HUDEP-2 (cell line): ENCODE data around the gene ISL1.

Experiments used
- DNase-seq, 76 experiments: peaks; one replicate each; lab custom pipeline; 2025; ENCODE audit not compliant: unreplicated experiment in 76 of 76; lab: John Stamatoyannopoulos, UW

Gene ISL1

DNA sequence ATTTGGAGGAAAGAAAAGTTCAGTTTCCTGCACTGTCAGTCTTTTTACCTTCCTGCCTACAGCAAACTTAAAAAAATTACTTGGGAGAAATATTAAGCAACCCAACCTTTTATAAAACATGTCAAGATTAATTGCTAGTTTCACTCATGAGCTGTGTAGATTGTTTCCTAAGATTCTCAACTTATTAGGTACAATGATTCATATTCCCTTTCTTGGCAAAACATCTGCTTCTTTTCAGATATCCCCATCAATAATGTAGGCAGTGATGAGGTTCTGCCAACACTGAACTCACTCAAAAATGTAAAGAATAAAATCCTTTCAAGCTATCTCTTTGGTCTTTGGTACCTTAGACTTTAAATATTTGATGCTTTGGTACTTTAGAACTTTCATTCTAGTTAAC lies 56.0 kb downstream of the ISL1 start:
- no peak for DNase-seq
